HL-60/S4 treated with retinoic acid at 250 ng/mL for 4 days and 3 days (cell line): ENCODE measurements around the gene GULP1.
"Not testable (repeated sequence)": the region's sequence is repeated elsewhere in the genome, so short reads cannot be mapped to it uniquely, and the experiment has no call there.

Source experiments
- in situ Hi-C: fragments of 300-500 bp; cut with MboI; formaldehyde crosslinking; loops from 2 replicates; pipeline ENCODE4 v1.7.0; 2022; ENCODE audit warnings: low sequenced_read_pairs

Gene GULP1

GRCh38 chr2:188522517-188522916 lies 230.8 kb downstream of the GULP1 start:
- in situ Hi-C loops, result no loop called here

GRCh38 chr2:188523919-188524318 lies 232.2 kb downstream of the GULP1 start:
- in situ Hi-C loops, result no loop called here

- in situ Hi-C loops, result no loop called here
These were observed 232.9 kb downstream of the GULP1 start for GRCh38 chr2:188524519-188525113.

GRCh38 chr2:188526701-188527100 lies 235.0 kb downstream of the GULP1 start:
- in situ Hi-C loops, result no loop called here

- in situ Hi-C loops, result no loop called here
These were observed 235.5 kb downstream of the GULP1 start for GRCh38 chr2:188527141-188527540.

GRCh38 chr2:188527581-188527993 lies 235.9 kb downstream of the GULP1 start:
- in situ Hi-C loops, result no loop called here

- in situ Hi-C loops, result no loop called here
These were observed 238.0 kb downstream of the GULP1 start for GRCh38 chr2:188529710-188530109.

- in situ Hi-C loops, result no loop called here
These were observed 243.2 kb downstream of the GULP1 start for GRCh38 chr2:188534875-188535274.

- in situ Hi-C loops, result no loop called here
These were observed 260.0 kb downstream of the GULP1 start for GRCh38 chr2:188551671-188552070.

GRCh38 chr2:188557081-188557480 lies 265.4 kb downstream of the GULP1 start:
- in situ Hi-C loops, result no loop called here

GRCh38 chr2:188559455-188559854 lies 267.8 kb downstream of the GULP1 start:
- in situ Hi-C loops, result not testable (repeated sequence)

GRCh38 chr2:188561473-188561979 lies 269.9 kb downstream of the GULP1 start:
- in situ Hi-C loops, result no loop called here

- in situ Hi-C loops, result no loop called here
These were observed 277.9 kb downstream of the GULP1 start for GRCh38 chr2:188569431-188570165.

GRCh38 chr2:188570370-188570769 lies 278.7 kb downstream of the GULP1 start:
- in situ Hi-C loops, result no loop called here

GRCh38 chr2:188571543-188572303 lies 280.0 kb downstream of the GULP1 start:
- in situ Hi-C loops, result no loop called here

- in situ Hi-C loops, result no loop called here
These were observed 280.9 kb downstream of the GULP1 start for GRCh38 chr2:188572592-188572991.

GRCh38 chr2:188573453-188573852 lies 281.8 kb downstream of the GULP1 start:
- in situ Hi-C loops, result no loop called here

GRCh38 chr2:188576006-188576405 lies 284.3 kb downstream of the GULP1 start:
- in situ Hi-C loops, result no loop called here

- in situ Hi-C loops, result no loop called here
These were observed 285.0 kb downstream of the GULP1 start for GRCh38 chr2:188576651-188577050.

- in situ Hi-C loops, result no loop called here
These were observed 285.6 kb downstream of the GULP1 start for GRCh38 chr2:188577231-188577630.

- in situ Hi-C loops, result no loop called here
These were observed 289.1 kb downstream of the GULP1 start for GRCh38 chr2:188580738-188581137.

- in situ Hi-C loops, result no loop called here
These were observed 290.5 kb downstream of the GULP1 start for GRCh38 chr2:188582211-188582610.
